Right lobe of liver (tissue), 6 donors: ENCODE data around the gene GALNT3. TPM values are rescaled to one million over a fixed set of nuclear protein-coding genes. Genes with fewer than 3 reads are reported as not detected.

Source experiments
- ATAC-seq, 4 donors: fragments of 200-7000 bp; cut with Tn5 transposase; one replicate each; pipeline ENCODE4 v1.9.1; 2020; ENCODE audit warnings: mild to moderate bottlenecking in 4 of 4, moderate library complexity in 4 of 4
- DNase-seq, 3 donors: peaks; one replicate each; pipeline ENCODE4 v3.0.0-alpha.2; 2020
- H3K27ac ChIP-seq, 3 donors: fragments of 200-600 bp; one replicate each; pipeline ENCODE4 v1.8.0; 2022
- H3K27me3 ChIP-seq, 2 donors: fragments of 200-600 bp; one replicate each; pipeline ENCODE4 v1.8.0; 2022
- H3K36me3 ChIP-seq, 4 donors: fragments of 200-600 bp; sonication (generic) in 1 of 4; one replicate each; pipeline versions ENCODE4 v1.5.1 to v1.8.0; 2017 to 2022; ENCODE audit warnings: control low read depth in 1 of 4
- H3K4me1 ChIP-seq, 4 donors: fragments of 200-600 bp; sonication (generic) in 1 of 4; one replicate each; pipeline versions ENCODE4 v1.5.1 to v1.8.0; 2017 to 2022; ENCODE audit warnings: control low read depth in 1 of 4
- H3K4me3 ChIP-seq, 3 donors: fragments of 200-600 bp; one replicate each; pipeline ENCODE4 v1.8.0; 2022
- H3K9me3 ChIP-seq, 4 donors: fragments of 200-600 bp; sonication (generic) in 1 of 4; one replicate each; pipeline versions ENCODE4 v1.5.1 to v1.8.0; 2017 to 2022; ENCODE audit warnings: control low read depth in 1 of 4
- POLR2A ChIP-seq: fragments of 450-650 bp; IDR thresholded peaks from one replicate; pipeline ENCODE4 v1.6.1; 2017; ENCODE audit warnings: antibody characterized with exemption, mild to moderate bottlenecking
- WGBS: methylation state at CpG from one replicate; pipeline ENCODE4 v1.1.6; 2018; ENCODE audit warnings: low coverage, low lambda C conversion rate; ENCODE audit not compliant: insufficient coverage; ENCODE audit errors: missing lambda C conversion rate; 5-methylcytosine and 5-hydroxymethylcytosine counted together
- intact Hi-C, 2 donors: fragments of 100-400 bp; cut with DNase I; formaldehyde crosslinking; loops; one replicate each; pipeline versions ENCODE4 v1.11.2 to v1.14.1; 2022
- total RNA-seq, 6 experiments: library from RNA; depleted of rRNA in 2 of 6; stranded (reverse); fragments of >200 nt in 2 of 6; fragmentation: NEBNext Ultra II Directional in 3 of 6; extraction: Animal tissue kit (Norgen Biotek cat#: 25700) in 3 of 6; gene quantifications; one replicate each; pipeline versions ENCODE4 v1.1.0 to v1.2.4, GENCODE V29; 2016 to 2023
- TF ChIP-seq, protein P1 (sequence below), 4 donors: fragments of 200-600 bp in 3 of 4; fragments of 450-650 bp in 1 of 4; IDR thresholded peaks; one replicate each; pipeline versions ENCODE4 v1.5.1 to v1.8.0; 2016 to 2022; ENCODE audit warnings: antibody characterized with exemption in 4 of 4, mild to moderate bottlenecking in 2 of 4
- donor health status: DM: no; HTN: yes; CAD: no.
- donor health status: DM: no; HTN: no; CAD: no.
- donor health status: DM: no; HTN: no; CAD: no.
- donor health status: DM: no; HTN: yes; CAD: no.
- donor health status: DM: no; HTN: yes; CAD: no.

GALNT3 gene
- total RNA-seq, 6 experiments from 2014 or later: 0.31 to 1.6 (median 0.80) TPM

DNA sequence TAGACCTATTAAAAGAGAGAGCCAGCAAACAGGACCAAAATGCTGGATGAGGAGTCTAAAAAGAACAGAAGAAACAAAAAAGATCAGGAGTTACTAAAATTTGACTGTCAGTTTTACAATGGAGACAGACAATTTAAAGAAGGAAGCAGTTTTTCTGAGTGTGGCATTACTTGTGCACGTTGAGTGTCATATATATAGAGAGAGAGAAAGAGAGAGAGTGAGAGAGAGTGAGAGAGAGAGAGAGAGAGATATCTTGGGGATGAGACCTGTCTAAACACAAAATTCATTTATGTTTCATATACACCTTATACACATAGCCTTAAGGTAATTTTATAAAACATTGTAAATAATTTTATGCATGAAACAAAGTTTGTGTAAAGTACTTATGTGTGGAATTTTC is 2.1 kb upstream of the GALNT3 start:
- intact Hi-C loops: no loop called here
- H3K27me3 ChIP-seq: peaks cover 0 to 4% of the 10 kb centered on the region in 2 donors
- DNase-seq: no peak

DNA sequence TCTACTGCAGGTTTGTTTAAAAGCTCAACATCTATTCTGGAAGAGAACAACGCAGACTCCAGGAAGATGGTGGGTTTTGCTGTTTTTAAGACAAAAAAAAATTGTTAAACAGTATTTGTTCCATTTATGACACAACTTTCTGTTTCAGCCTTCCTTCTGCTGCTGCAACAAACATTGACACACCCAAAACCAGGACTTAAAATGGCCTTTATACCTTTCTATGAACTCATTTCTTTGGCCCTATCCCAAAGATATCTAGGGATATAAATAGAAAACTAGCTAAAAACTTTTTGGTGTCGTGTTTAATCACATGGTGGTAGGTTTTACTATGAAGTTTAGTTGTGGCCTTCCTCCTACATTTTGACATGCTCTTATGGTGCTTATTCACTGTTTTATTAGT is 964 bp upstream of the GALNT3 start:
- H3K4me1 ChIP-seq: peaks cover 0 to 14% (median 3%) of the 10 kb centered on the region in 4 donors
- DNase-seq (no peak), ATAC-seq (peak in 1 of 4 donors; percentile 19)
- H3K36me3 ChIP-seq: no peaks in the 10 kb centered on the region
- WGBS: 57% methylated on average over 2 of the region's 2 CpGs
- H3K27me3 ChIP-seq: peaks cover 0 to 4% of the 10 kb centered on the region in 2 donors
- TF ChIP-seq, protein P1, sequence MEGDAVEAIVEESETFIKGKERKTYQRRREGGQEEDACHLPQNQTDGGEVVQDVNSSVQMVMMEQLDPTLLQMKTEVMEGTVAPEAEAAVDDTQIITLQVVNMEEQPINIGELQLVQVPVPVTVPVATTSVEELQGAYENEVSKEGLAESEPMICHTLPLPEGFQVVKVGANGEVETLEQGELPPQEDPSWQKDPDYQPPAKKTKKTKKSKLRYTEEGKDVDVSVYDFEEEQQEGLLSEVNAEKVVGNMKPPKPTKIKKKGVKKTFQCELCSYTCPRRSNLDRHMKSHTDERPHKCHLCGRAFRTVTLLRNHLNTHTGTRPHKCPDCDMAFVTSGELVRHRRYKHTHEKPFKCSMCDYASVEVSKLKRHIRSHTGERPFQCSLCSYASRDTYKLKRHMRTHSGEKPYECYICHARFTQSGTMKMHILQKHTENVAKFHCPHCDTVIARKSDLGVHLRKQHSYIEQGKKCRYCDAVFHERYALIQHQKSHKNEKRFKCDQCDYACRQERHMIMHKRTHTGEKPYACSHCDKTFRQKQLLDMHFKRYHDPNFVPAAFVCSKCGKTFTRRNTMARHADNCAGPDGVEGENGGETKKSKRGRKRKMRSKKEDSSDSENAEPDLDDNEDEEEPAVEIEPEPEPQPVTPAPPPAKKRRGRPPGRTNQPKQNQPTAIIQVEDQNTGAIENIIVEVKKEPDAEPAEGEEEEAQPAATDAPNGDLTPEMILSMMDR (IDR thresholded peaks at IDR 0.05): no peak
- no peak for TF ChIP-seq POLR2A
- no peaks in the 10 kb centered on the region for H3K9me3 ChIP-seq
- intact Hi-C loops: no loop called here
- peak overlapping the region in 1 of 3 donors; percentile 42 for H3K27ac ChIP-seq
- H3K4me3 ChIP-seq: no peak overlapping the region

More for the DNA sequence above, 2.1 kb upstream of the GALNT3 start:
- Histone ChIP-seq H3K36me3 (no peaks in the 10 kb centered on the region), H3K27ac (no peak overlapping the region), H3K4me1 (peaks cover 0 to 14% (median 3%) of the 10 kb centered on the region in 4 donors), H3K4me3 (no peak overlapping the region), H3K9me3 (no peaks in the 10 kb centered on the region)
- no peak for ATAC-seq
- TF ChIP-seq POLR2A: no peak
- TF ChIP-seq, protein P1 (IDR thresholded peaks at IDR 0.05): no peak
- 55% methylated on average over 1 of the region's 1 CpG for WGBS

DNA sequence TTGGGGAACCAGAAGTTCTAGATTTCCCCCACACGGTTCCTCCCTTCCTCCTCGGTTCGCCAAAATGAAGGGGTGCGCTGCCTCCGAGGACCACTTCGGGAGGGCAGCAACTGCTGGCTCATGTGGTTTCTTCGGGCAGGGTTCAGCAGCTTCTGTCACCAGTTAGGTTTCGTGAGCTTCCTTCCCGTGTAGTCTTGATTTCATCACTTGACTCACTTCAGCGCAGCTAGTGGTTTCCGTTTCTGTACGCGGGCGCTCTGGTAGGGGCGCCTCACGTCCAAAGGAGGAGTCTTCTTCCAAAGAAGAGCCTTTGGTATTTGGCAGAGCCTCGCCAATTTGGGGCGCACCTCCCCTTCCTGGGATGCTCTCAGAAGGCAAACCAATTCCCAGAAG is 485 bp upstream of the GALNT3 start:
- peak; percentile 28 to 64 (median 53) for DNase-seq
- peaks cover 0 to 14% (median 3%) of the 10 kb centered on the region in 4 donors for H3K4me1 ChIP-seq
- WGBS: 3% methylated on average over 6 of the region's 18 CpGs

DNA sequence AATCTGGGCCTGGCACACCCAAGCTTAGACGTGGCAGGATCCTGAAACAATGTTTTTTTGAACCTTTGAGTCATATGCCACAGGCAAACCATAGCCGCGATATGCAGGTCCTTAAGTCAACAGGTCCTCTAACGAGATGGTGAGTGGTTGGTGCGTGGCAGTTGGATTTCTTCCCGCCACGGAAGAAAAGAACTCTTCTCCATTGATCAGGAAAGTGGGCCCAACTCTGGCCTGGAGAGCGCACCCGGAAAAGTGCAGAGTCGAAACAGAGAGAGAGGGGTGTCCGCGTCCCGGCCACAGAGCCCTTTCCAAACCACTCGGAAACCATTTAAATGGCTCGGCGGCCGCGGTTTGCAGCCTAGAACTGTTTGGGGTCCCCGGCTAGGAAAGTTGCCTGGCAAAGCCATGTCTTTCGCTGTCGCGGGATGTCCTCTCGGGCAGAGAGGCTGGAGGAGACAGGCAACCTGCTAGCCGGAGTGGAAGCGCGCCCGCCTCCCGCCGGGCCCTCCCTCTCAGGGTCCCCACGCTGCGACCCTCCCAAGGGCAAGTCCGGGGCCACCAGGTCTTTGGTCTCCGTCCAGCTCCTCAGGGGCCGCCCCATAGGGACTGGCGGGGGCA is 777 bp downstream of the GALNT3 start:
- Histone ChIP-seq H3K27ac (peak overlapping the region in 1 of 3 donors; percentile 42), H3K9me3 (no peaks in the 10 kb centered on the region), H3K36me3 (no peaks in the 10 kb centered on the region), H3K4me1 (peaks cover 0 to 14% (median 3%) of the 10 kb centered on the region in 4 donors), H3K4me3 (peak overlapping the region; percentile 40 to 58 (median 46)), H3K27me3 (peaks cover 0 to 4% of the 10 kb centered on the region in 2 donors)
- ATAC-seq: peak in 3 of 4 donors; percentile 16 to 39 (median 32)
- intact Hi-C loops: no loop called here
- peak; percentile 28 to 56 (median 42) for DNase-seq
- WGBS: 35% methylated on average over 6 of the region's 35 CpGs
- TF ChIP-seq, protein P1 (IDR thresholded peaks at IDR 0.05): no peak
- TF ChIP-seq POLR2A: no peak

More for the DNA sequence above, 485 bp upstream of the GALNT3 start:
- Histone ChIP-seq H3K9me3 (no peaks in the 10 kb centered on the region), H3K4me3 (peak overlapping the region; percentile 40 to 58 (median 46)), H3K27me3 (peaks cover 0 to 4% of the 10 kb centered on the region in 2 donors), H3K36me3 (no peaks in the 10 kb centered on the region), H3K27ac (peak overlapping the region in 2 of 3 donors; percentile 10 to 42)
- peak; percentile 67 to 72 (median 72) for ATAC-seq
- no peak for TF ChIP-seq POLR2A
- TF ChIP-seq, protein P1 (IDR thresholded peaks at IDR 0.05): no peak
- intact Hi-C loops: no loop called here
